OCI-LY3 (cell line): ENCODE results near the gene RASIP1.

Experiments used
- H2AFZ ChIP-seq: fragments of 200-600, 300-600 bp; shearing (Covaris generic); 2 replicates; pipeline ENCODE4 v1.6.0; 2014; ENCODE audit warnings: antibody characterized with exemption, low read depth, low read length
- H3K27ac ChIP-seq: fragments of 200-600, 300-600 bp; sonication (generic); 2 replicates; pipeline ENCODE4 v1.5.1; 2014; ENCODE audit warnings: mild to moderate bottlenecking, low read length, moderate library complexity, mixed read lengths
- H3K27me3 ChIP-seq: fragments of 200-600, 300-600 bp; sonication (generic); 2 replicates; pipeline ENCODE4 v1.6.1; 2014; ENCODE audit warnings: low read depth, low read length, mixed read lengths
- H3K36me3 ChIP-seq: fragments of 200-600, 300-600 bp; sonication (generic); replicated peaks from 2 replicates; pipeline ENCODE3; 2014; ENCODE audit warnings: low read depth, low read length, mixed read lengths
- H3K4me1 ChIP-seq: fragments of 300-600, 200-600 bp; sonication (generic); 2 replicates; pipeline ENCODE4 v1.6.1; 2014; ENCODE audit warnings: low read length, mixed read lengths
- H3K4me2 ChIP-seq: fragments of 200-600, 300-600 bp; sonication (generic); 2 replicates; pipeline ENCODE4 v1.6.1; 2014; ENCODE audit warnings: low read length, mixed read lengths
- H3K4me3 ChIP-seq: fragments of 300-600, 200-600 bp; sonication (generic); 2 replicates; pipeline ENCODE4 v1.5.1; 2014; ENCODE audit warnings: antibody characterized with exemption, mild to moderate bottlenecking, low read length, moderate library complexity
- H3K79me2 ChIP-seq: fragments of 300-600, 200-600 bp; shearing (Covaris generic); 2 replicates; pipeline ENCODE4 v1.6.1; 2014; ENCODE audit warnings: mild to moderate bottlenecking, low read length, mixed read lengths
- H3K9ac ChIP-seq: fragments of 300-600, 200-600 bp; shearing (Covaris generic); 2 replicates; pipeline ENCODE4 v1.6.0; 2014; ENCODE audit warnings: mild to moderate bottlenecking, low read length, moderate library complexity
- H3K9me3 ChIP-seq: fragments of 200-600, 300-600 bp; shearing (Covaris generic); 2 replicates; pipeline ENCODE4 v1.6.1; 2014; ENCODE audit warnings: low read length, mixed read lengths; ENCODE audit not compliant: insufficient read depth
- H4K20me1 ChIP-seq: fragments of 200-600, 300-600 bp; sonication (generic); 2 replicates; pipeline ENCODE4 v1.6.1; 2016; ENCODE audit warnings: low read length, mixed read lengths; ENCODE audit not compliant: insufficient read depth
- EZH2phosphoT487 ChIP-seq: fragments of 200-600 bp; shearing (Covaris generic); IDR thresholded peaks from 2 replicates; pipeline ENCODE4 v1.6.1; 2018; ENCODE audit warnings: antibody characterized with exemption, mixed run types, low read depth
- TF ChIP-seq, protein P1 (sequence below): fragments of 200-600, 300-600 bp; sonication (generic); IDR thresholded peaks from 2 replicates; pipeline ENCODE4 v1.5.1; 2014; ENCODE audit warnings: antibody characterized with exemption, low read length, low read depth

The RASIP1 gene

DNA sequence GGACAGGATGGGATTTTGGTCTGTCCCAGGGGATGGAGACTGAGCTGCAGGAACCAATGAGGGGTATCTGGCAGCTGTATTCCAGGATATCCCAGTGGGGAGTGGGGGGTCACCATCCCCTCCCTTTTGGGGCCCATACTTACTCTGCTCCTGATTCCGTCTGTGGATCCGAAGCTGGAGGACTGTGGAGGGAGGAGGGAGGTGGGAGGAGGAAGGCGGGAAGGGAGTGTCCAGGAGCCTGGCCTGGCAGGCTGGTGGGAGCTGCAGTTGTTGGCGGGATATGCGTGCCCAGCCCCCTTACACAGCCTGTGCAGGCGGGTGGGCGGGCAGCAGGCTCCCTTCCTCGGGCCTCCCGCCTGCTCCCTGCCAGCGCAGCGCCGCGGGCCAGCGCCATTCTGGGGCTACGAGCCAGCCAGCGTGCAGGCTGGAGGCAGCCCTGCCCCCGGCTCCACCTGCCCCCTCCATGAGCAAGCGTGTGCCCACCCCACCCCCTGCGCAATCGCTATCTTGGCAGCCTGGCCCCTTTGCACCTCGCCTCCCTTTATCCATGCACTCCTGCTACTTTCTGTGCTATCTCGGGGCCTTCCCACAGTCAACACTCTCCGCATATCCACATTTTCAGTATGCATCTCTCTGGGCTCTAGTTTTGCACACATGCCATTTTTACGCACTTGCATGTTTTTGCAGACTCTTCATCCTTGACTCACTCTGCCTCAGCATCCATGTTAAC lies 23.7 kb downstream of the RASIP1 start:
- no peaks in the 10 kb centered on the region for H3K27me3 ChIP-seq
- no peaks in the 10 kb centered on the region for H3K9me3 ChIP-seq
- H2AFZ ChIP-seq, result no peak overlapping the region
- H3K27ac ChIP-seq, result no peak overlapping the region
- H3K4me1 ChIP-seq, result peaks cover 22% of the 10 kb centered on the region
- H3K4me2 ChIP-seq, result no peak overlapping the region
- H4K20me1 ChIP-seq, result no peaks in the 10 kb centered on the region
- H3K79me2 ChIP-seq, result peaks cover 6% of the 10 kb centered on the region; the same call in 1 of the 2 replicates
- H3K9ac ChIP-seq, result no peak overlapping the region
- no peaks in the 10 kb centered on the region for H3K36me3 ChIP-seq
- no peak overlapping the region for H3K4me3 ChIP-seq
- TF ChIP-seq, protein P1, sequence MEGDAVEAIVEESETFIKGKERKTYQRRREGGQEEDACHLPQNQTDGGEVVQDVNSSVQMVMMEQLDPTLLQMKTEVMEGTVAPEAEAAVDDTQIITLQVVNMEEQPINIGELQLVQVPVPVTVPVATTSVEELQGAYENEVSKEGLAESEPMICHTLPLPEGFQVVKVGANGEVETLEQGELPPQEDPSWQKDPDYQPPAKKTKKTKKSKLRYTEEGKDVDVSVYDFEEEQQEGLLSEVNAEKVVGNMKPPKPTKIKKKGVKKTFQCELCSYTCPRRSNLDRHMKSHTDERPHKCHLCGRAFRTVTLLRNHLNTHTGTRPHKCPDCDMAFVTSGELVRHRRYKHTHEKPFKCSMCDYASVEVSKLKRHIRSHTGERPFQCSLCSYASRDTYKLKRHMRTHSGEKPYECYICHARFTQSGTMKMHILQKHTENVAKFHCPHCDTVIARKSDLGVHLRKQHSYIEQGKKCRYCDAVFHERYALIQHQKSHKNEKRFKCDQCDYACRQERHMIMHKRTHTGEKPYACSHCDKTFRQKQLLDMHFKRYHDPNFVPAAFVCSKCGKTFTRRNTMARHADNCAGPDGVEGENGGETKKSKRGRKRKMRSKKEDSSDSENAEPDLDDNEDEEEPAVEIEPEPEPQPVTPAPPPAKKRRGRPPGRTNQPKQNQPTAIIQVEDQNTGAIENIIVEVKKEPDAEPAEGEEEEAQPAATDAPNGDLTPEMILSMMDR, result no peak
- TF ChIP-seq EZH2phosphoT487, result no peak

DNA sequence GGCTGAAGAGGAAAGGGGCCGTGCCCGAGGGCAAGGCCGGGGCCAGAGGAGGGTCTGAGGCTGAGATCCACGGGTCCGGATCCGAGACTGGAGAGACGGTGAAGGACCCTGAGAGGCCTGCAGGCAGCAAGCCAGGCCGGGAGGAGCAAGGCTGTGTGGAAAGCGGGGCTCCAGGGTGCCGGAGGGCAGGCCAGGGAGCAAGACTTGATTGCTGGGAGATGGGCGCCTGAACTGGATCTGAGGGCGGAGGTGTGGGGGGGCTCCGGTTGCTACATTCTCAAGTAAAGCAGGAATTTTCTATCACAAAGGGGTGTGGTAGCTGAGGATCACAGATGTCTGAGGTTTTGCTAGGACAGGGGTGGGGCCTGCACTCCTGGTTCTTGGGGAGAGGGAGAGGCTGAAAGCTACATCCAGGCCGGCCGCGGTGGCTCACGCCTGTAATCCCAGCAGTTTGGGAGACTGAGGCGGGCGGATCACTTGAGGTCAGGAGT lies 24.7 kb downstream of the RASIP1 start:
- H2AFZ ChIP-seq, result no peak overlapping the region
- H3K4me2 ChIP-seq, result peak overlapping the region; percentile 94
- H3K79me2 ChIP-seq, result peaks cover 6% of the 10 kb centered on the region; the same call in 1 of the 2 replicates
- H3K27me3 ChIP-seq, result no peaks in the 10 kb centered on the region
- TF ChIP-seq EZH2phosphoT487, result no peak
- TF ChIP-seq, protein P1, result no peak
- H3K4me1 ChIP-seq, result peaks cover 21% of the 10 kb centered on the region
- no peak overlapping the region for H3K9ac ChIP-seq
- H4K20me1 ChIP-seq, result no peaks in the 10 kb centered on the region
- H3K4me3 ChIP-seq, result peak overlapping the region; percentile 85
- peaks cover 6% of the 10 kb centered on the region for H3K36me3 ChIP-seq
- H3K27ac ChIP-seq, result no peak overlapping the region
- H3K9me3 ChIP-seq, result peaks cover 5% of the 10 kb centered on the region; the same call in 1 of the 2 replicates

DNA sequence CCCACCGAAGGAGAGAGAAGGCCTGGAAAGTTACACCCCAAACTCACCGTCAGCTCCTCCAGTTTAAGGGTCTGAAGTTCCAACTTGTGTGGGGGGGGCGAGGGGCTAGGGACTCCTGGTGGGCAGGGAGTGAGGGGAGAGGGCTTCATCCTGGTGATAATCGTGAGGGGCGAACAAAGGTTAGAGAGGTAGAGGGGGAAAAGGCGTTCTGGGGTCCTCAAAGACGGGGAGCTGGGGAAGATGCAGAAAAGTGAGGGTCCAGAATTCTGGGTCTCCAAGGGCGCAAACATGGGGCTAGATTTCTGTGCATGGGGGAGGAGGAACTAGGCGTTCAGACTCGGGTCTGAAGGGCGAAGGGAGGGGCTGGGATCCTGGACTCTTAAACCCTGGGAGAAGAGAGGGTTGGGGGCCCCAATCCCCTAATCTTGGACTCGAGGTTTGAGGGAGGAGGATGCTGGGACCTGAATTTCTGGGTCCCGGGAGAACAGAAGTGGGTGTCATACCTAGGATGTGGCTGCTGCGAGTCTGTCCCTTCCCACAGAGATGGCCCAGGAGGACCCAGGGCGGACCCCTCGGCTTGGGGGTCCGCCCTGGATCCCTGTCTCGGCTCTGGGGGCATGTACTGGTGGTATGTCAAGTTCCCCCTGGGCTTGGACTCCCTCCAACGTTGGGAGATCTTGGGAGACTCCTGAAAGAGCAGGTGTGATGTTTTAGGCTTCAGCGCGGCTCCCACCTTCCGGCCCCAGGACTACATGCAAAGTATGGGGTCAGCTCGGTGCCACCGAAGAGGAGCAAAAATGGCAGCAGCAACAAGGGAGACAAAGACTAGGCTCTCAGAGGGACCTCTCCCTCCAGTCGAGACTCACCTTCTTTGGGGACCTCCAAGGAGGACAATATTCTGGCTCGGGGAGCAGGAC lies 25.4 kb downstream of the RASIP1 start:
- peaks cover 6% of the 10 kb centered on the region for H3K36me3 ChIP-seq
- H3K27ac ChIP-seq, result peak overlapping the region; percentile 44
- H4K20me1 ChIP-seq, result no peaks in the 10 kb centered on the region
- H3K4me3 ChIP-seq, result peak overlapping the region; percentile 85
- no peak for TF ChIP-seq EZH2phosphoT487
- TF ChIP-seq, protein P1, result no peak
- H3K9me3 ChIP-seq, result peaks cover 5% of the 10 kb centered on the region; the same call in 1 of the 2 replicates
- H3K4me1 ChIP-seq, result peaks cover 17% of the 10 kb centered on the region
- no peaks in the 10 kb centered on the region for H3K27me3 ChIP-seq
- H3K9ac ChIP-seq, result peak overlapping the region; percentile 89
- H2AFZ ChIP-seq, result 0 out of 2 replicates have a peak overlapping the region, but pooled peaks have one; percentile 21
- peak overlapping the region; percentile 94 for H3K4me2 ChIP-seq
- H3K79me2 ChIP-seq, result peaks cover 6% of the 10 kb centered on the region; the same call in 1 of the 2 replicates
